NCI-H146 treated with DMSO at 0.1 percent for 48 hours (cell line): ENCODE data around the gene ADH1B.
"Not testable (repeated sequence)": the region's sequence is repeated elsewhere in the genome, so short reads cannot be mapped to it uniquely, and the experiment has no call there.

ENCODE experiments used
- DNase-seq: peaks from one replicate; lab custom pipeline; 2025; ENCODE audit not compliant: unreplicated experiment; lab: John Stamatoyannopoulos, UW

The ADH1B gene

DNA sequence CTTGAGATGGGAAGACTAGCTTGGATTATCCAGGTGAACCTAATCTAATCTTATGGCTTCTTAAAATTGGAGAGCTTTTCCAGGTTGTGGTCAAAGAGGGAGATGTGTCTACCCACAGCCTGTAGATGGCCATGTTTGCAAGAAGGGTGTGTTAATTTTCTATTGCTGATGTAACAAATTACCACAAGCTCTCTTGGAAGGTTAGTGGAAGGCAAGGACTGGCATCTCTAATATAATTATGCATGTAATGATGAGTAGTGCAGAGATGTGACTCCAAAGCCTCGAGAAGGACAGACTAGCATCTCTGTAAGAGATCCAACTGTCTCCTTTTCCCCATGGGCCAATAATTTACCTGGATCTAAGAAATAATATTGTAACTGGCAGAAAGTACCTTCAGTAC, 3.2 kb upstream of the ADH1B start:
- no peak for DNase-seq

DNA sequence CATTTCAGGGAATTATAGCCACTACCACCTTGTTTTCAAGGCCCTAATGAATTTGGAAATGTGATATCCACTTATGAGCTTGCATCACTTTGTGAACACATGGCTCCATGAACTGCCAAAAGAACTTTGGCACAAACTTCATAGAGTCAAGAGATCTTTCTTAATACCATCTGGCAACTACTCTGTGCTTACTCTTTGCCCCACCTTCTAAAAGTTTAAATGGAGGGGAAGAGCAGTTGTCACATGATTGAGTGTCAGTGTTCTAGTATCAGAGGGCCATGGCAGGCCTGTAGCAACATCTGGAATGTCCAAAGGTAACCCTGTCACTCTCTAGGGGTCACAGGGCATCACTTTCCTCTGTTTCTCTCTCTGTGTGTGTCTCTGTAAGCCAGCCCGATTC, 2.6 kb upstream of the ADH1B start:
- DNase-seq = no peak

DNA sequence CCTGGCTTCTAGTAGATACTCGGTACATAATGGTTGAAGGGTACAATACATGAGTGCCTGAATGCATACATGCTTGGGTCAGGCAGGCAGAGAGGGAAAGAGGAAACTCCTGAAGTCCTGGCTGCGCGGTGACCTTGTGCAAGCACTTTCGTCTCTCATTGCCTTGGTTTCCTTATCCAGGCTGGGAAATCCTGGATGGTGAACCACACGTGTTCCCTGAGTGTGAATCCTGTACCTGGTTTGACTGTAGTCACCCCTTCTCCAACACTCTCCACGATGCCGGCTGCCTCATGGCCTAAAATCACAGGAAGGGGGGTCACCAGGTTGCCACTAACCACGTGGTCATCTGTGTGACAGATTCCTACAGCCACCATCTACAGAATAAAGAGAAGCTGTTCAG, 3.4 kb downstream of the ADH1B start:
- DNase-seq = not testable (repeated sequence)

GRCh38 chr4:99317354-99317753, 3.8 kb downstream of the ADH1B start:
- no peak for DNase-seq

- DNase-seq = no peak
Observed at GRCh38 chr4:99315839-99316238, 5.4 kb downstream of the ADH1B start.

GRCh38 chr4:99314211-99314610, 7.0 kb downstream of the ADH1B start:
- DNase-seq = no peak

DNA sequence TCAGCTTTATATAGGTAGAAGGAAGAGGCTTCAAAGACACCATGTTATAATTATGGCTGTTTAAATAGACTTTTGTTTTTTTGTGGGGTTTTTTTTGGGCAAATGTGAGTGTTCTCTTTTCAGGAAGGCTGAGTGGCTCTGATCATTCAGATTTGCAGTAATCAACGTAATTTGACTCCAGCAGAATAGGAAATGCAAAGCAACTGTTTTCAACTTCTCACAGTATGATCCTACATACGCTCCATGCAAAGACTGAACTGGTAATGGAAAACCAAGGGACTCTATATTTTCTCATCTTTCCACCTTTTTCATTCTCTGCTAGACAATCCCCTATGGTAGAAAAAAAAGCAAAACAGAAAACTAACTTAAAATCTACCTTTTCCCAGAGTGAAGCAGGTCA, 10.8 kb downstream of the ADH1B start:
- DNase-seq = no peak

GRCh38 chr4:99305638-99306400, 15.4 kb downstream of the ADH1B start:
- no peak for DNase-seq

GRCh38 chr4:99301376-99302164, 19.6 kb downstream of the ADH1B start:
- DNase-seq = no peak

DNA sequence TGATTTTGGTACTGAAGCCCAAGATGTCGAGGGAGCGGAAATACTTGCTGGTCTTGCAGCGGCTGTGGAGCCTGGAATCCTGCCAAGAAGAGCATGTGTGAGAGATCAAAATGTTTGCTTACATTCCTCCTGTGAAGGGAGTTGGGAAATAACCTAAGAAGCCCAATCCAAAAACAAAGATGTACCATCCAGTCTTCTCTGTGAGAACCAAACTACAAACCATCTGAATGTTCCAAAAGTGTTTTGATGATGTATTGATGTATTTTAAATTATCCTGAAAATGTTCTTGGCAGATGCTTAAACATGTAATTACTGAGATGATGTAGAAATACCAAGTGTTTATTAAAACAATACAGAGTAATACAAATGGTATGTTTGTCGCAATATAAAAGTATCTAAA, 20.3 kb downstream of the ADH1B start:
- no peak for DNase-seq

GRCh38 chr4:99293357-99293756, 27.8 kb downstream of the ADH1B start:
- DNase-seq = no peak

DNA sequence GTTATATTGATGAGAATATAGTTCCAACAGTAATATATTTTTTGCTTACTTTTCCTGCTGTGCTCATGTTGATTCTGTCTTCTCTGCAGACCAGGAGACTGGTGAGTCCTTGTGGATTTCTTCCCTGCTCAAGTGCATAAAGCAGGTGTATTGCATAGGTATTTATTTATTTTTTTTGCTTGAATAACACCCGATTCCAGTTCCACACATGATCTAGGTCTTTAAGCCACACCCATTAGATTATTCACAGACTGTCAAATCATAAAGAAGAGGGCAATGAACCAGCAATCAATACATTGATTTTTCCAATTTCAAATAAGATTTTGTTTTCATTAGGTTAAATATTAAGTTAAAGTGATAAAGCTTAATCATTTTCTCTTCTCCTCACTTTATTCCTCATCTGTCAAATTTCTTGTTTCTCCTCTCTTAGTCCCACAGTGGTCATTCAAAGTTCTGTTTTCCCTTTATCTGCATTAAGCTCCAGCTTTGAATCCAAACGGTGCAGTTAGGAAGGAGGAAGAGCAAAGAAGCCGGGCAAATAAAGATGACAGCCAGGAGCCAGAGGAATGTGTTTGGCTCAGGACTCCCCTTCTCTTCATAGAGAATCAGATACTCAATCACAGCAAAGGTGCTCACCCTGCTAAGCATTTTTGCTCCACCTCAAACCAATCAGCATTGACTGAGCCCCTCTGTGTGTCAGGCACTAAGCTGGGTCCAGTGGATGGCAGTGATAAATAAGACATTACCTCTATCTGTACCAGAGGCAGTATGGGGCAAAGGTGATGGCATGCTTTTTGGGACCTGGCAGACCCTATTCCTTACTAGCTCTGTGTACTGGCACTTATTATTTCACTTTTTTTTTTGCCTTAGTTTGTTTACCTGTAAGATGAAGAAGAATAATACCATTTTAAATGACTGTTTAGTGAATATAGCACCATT, 30.1 kb downstream of the ADH1B start, which contains the start of gene ADH1A:
Gene ADH1A, minus strand, starts transcription at position 138 of the 939 bp plus-strand sequence. Its CDS starts 71 bp downstream, at position 67.
- DNase-seq = no peak

GRCh38 chr4:99285387-99285786, 35.8 kb downstream of the ADH1B start:
- DNase-seq = no peak

- no peak for DNase-seq
Observed at GRCh38 chr4:99282731-99283130, 38.5 kb downstream of the ADH1B start.

GRCh38 chr4:99281261-99281660, 39.9 kb downstream of the ADH1B start:
- no peak for DNase-seq

GRCh38 chr4:99276417-99276816, 44.8 kb downstream of the ADH1B start:
- no peak for DNase-seq

DNA sequence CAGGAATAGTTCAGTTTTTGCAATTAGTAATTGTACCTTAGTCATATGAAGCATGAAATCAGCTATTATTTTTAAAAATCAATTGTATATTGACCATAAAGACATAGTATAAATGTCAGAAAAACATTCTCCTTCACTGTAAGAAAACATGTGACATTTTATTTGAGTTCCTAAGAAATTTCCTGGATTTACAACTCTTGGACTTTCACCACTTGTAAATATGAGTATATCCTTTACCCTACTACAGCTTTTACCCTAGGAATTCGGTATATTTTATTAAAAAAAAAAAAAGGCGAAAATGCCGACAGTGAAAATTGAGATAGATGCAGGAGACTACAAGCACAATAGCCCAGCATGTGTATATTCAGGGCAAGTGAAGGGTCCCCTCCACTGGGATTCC, 45.3 kb downstream of the ADH1B start:
- no peak for DNase-seq

GRCh38 chr4:99275050-99275449, 46.2 kb downstream of the ADH1B start:
- no peak for DNase-seq

DNA sequence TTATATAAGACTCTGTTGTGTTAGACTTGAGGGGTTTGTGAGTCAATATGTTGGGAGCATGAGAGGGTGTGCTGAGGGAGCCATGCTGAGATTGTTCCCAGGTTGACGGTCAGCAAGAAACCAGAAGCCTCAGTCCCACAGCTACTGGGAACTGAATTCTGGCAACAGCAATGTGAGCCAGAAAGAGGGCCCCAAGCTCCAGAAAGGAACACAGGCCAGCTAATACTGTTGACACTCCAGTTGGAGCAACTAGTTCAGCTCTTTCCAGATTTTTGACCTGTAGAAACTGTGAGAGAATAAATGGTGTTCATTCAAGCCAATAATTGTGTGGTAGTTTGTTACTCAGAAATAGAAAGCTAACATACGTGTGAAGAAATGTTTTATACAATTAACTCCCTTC, 47.5 kb downstream of the ADH1B start:
- no peak for DNase-seq

- DNase-seq = no peak
Observed at GRCh38 chr4:99264927-99265326, 56.3 kb downstream of the ADH1B start.
